HG03354 (cell line): ENCODE results near the gene RNF149.
"Not testable (repeated sequence)": the region's sequence is repeated elsewhere in the genome, so short reads cannot be mapped to it uniquely, and the experiment has no call there.

ENCODE experiments used
- ATAC-seq: cut with Tn5 transposase; IDR thresholded peaks from one replicate; pipeline ENCODE4 v1.9.1; 2021; ENCODE audit warnings: mild to moderate bottlenecking; ENCODE audit not compliant: unreplicated experiment, poor library complexity, severe bottlenecking

Gene RNF149

GRCh38 chr2:101239760-101240118 lies 68.8 kb downstream of the RNF149 start:
- not testable (repeated sequence) for ATAC-seq

GRCh38 chr2:101238930-101239759 lies 69.4 kb downstream of the RNF149 start:
- ATAC-seq: no peak

GRCh38 chr2:101237944-101238343 lies 70.6 kb downstream of the RNF149 start:
- not testable (repeated sequence) for ATAC-seq

DNA sequence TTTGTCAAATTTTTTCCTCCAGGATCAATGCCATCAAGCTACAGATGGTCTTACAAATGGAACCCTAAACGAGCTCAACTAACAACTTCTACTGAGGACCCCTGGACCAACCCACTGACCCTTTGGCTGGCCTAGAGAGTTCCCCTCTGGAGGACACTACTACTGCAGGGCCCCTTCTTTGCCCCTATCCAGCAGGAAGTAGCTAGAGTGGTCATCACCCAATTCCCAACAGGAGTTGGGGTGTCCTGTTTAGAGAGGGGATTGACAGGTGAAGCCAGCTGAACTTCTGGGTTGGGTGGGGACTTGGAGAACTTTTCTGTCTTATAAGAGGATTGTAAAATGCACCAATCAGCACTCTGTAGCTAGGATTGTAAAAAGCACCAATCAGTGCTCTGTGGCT lies 72.5 kb downstream of the RNF149 start:
- not testable (repeated sequence) for ATAC-seq

GRCh38 chr2:101234169-101234938 lies 74.1 kb downstream of the RNF149 start:
- no peak for ATAC-seq

DNA sequence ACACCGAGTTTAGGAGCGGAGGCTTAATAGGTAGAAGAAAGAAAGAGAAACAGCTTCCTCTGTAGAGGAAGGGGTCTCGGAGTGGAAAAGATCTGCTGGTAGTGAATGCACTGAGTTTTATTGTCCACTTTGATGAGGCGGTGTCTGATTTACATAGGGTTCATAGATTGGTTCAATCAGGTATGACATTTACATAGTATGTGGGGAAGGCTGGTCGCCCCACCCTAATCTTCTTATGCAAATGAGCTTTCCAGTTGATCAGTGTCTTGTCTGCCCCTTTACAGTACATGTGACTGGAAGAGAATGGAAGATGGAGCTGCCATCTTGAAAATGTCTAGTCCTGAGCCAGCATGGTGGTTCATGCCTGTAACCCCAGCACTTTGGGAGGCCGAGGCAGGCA lies 75.7 kb downstream of the RNF149 start:
- no peak for ATAC-seq

DNA sequence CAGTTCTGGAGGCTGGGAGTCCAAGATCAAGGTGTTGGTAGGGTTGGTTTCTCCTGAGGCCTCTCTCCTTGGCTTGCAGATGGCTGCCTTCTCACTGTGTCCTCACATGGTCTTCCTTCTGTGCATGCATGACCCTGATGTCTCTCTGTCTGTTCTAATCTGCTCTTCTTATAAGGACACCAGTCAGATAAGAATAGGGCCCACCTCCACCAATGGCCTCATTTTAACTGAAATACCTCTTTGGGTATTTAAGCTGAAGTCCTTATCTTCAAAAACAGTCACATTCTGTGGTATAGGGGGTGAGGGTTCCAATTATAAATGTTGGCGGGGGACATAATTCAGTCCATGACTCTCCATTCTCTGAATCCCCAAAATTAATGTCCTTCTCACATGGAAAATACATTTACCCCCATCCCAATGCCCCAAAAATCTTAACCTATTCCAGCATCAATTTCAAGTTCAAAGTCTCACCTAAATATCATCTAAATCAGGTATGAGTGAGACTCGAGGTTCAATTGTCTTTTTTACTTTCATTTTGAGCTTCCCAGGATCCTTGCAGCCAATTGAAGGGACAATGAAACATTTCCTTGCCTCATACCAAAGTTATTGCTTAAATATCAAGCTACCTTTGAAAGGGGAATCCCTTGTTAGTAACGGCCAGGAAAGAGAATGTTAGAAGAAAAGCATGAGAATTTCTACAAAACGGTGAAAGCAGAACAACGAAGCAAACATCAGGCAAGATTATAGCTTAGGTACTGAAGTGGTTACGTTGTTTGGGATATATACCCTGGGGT lies 76.4 kb downstream of the RNF149 start:
- no peak for ATAC-seq

- ATAC-seq: no peak
Measured at GRCh38 chr2:101231240-101231639, 77.3 kb downstream of the RNF149 start.

- ATAC-seq: no peak
Measured at GRCh38 chr2:101230541-101231001, 77.9 kb downstream of the RNF149 start.
